DND-41 (cell line): Measurements from ENCODE around the gene ENPP5.

Source experiments
- EZH2 ChIP-seq: IDR thresholded peaks from 3 replicates; pipeline ENCODE4 v1.6.1; 2012; ENCODE audit warnings: borderline replicate concordance, low read depth, mild to moderate bottlenecking, moderate library complexity, low read length, inconsistent platforms; ENCODE audit not compliant: severe bottlenecking
- TF ChIP-seq, protein P1 (sequence below): IDR thresholded peaks from 2 replicates; pipeline ENCODE4 v1.5.1; 2012; ENCODE audit warnings: borderline replicate concordance, low read length, moderate library complexity, mild to moderate bottlenecking; ENCODE audit not compliant: poor library complexity, severe bottlenecking; ENCODE audit errors: extremely low read depth

DNA sequence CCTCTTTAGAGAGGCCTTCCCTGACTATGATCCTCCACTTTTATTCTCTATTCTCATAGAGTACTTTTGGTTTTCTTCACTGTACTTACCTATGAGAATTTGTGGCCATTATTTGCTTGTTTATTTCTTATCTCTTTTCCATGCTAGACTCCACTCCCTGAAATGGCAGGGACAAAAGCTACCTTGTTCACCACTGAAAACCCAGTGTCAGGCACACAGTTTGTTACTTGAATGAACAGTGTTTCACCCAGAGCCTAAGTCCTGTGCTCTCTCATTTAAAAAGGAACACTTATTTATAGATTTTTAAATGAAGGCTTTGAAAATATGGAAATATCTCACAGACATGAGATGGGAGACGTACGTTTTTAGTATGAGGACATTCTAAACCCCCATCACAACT, 47.7 kb upstream of the ENPP5 start:
- TF ChIP-seq, protein P1, sequence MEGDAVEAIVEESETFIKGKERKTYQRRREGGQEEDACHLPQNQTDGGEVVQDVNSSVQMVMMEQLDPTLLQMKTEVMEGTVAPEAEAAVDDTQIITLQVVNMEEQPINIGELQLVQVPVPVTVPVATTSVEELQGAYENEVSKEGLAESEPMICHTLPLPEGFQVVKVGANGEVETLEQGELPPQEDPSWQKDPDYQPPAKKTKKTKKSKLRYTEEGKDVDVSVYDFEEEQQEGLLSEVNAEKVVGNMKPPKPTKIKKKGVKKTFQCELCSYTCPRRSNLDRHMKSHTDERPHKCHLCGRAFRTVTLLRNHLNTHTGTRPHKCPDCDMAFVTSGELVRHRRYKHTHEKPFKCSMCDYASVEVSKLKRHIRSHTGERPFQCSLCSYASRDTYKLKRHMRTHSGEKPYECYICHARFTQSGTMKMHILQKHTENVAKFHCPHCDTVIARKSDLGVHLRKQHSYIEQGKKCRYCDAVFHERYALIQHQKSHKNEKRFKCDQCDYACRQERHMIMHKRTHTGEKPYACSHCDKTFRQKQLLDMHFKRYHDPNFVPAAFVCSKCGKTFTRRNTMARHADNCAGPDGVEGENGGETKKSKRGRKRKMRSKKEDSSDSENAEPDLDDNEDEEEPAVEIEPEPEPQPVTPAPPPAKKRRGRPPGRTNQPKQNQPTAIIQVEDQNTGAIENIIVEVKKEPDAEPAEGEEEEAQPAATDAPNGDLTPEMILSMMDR: no peak
- no peak for TF ChIP-seq EZH2
